ENCODE results near the gene IL3.
"Not testable (repeated sequence)": the region's sequence is repeated elsewhere in the genome, so short reads cannot be mapped to it uniquely, and the experiment has no call there.

The IL3 gene

DNA sequence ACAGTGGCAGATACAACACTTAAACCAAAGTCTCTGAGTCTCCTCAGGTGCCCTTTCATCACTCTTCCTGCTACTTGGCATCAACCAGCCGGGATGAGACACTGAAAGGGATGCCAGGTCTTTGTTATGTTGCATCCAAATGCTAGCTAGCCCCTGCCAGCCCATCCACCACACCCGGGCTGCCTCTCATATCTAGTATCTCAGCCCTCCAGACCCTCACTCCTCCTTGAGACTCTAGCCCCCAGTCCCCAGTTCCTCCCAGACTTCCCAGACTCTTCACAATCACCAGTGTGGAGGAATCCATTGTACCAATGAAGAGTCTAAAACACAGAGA, 34.6 kb downstream of the IL3 start:
- no peak for DNase-seq (ENCODE audit: low spot score)

DNA sequence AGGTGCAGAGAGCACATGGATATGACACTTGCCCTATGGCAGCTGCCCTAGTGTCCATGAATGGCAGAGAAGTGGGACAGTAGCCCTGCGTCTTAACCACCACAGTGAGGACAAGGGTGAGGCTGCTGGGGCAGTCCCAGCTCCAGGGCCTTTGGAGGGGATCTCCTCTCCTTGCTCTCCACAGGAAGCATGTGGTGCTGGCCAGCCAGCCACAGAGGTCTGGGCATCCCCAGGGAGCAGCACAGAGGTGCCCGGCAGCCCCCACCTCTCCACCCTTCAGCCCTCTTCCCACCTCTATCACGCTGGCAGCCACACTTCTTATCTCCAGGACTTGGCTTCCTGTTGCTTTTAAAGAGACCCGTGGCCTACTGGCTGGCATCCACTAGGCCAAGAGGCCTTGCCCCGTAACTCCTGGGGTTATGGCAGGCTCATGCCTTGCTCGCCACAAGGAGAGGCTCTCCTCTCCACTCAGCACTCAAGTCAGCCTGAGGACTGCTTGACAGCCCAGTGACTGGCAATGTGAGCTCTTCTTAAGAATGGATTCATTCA, 35.0 kb downstream of the IL3 start:
- no peak for DNase-seq (ENCODE audit: low spot score)

DNA sequence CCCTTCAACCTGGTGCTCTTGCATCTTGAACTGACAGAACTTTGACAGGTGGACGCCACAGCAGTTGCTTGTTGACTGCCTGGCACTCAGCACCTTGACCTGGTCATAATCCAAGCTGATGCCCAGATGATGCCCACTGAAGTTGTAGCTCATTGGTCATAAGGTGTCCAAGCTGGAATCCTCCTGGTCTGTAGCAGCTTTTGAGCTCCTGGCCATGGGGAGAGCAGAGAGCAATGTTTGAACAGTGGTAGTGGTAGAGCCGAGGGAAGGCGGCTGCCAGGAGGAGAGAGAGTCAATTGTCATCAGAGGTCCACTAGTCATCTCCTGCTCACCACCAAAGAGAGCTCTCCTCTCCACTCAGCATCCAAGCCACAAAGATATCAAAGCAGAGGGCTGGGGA, 36.4 kb downstream of the IL3 start:
- DNase-seq (ENCODE audit: low spot score): no peak

DNA sequence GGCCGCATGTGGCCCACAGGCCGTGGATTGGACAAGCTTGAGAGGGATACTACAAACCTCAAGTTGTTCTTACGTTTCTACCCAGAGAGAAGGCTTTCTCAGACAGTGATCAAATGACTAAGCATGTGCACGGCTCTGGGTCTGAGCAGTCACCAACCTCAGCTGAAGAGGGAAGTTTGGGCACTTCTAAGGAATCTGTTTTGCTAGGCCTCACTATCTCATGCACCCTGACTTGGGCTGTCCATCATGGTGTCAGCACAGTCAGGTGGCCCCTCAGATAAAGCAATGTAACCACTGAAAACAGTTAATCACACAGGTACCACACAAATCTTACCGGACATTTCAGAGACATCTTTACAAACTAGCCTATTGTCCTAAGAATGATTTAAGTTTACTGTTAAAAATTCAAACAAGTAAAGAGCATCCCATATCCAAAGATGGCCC, 37.7 kb downstream of the IL3 start:
- no peak for DNase-seq (ENCODE audit: low spot score)

DNA sequence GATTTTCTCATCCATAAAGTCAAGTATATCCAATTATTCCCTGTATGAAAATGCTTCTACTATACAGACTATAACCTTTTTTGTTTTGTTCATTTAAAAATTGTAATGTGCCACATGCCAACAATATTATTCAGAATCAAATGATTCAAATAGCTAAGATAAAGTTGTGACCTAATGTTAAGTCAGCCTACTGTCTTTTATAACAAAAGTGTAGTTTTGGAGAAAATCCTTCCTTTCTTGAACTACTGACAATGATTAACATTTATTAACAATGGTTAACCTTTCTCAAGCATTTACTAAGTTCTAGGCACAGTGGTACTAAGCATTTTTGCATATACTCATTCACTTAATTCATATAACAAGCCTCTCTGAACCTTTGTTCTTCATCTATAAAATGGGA, 38.2 kb downstream of the IL3 start:
- no peak for DNase-seq (ENCODE audit: low spot score)

DNA sequence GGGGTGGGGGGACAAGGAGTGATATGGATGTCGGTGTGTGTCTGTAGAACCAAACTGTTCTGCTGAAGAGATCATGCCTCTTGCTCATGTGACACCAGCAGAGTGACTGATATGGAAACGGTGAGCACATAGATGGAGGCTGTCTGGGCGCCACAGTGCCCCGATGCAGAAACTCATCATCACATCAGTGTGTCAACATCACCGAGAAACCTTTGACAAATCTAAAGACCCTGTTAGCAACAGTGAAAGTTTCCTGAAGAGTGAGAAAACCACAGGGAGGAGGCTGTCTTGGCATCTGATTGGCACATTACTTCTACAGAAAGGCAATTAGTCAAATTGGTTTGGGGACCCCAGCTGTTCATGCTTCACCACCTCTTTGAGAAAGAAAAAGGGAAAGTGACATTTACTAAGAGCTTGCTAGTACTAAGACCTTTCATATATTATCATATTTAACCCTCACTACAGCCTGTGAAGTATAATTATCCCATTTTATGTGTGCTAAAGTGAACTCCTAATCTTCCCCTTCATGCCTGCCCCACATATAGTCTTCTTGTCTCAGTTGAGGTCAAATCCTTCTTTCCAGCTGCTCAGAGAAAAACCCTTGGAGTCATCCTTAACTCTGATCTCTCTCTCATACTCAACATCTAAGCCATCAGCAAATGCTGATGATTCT, 38.8 kb downstream of the IL3 start:
- peak; percentile 28 for DNase-seq (ENCODE audit: low spot score)

DNA sequence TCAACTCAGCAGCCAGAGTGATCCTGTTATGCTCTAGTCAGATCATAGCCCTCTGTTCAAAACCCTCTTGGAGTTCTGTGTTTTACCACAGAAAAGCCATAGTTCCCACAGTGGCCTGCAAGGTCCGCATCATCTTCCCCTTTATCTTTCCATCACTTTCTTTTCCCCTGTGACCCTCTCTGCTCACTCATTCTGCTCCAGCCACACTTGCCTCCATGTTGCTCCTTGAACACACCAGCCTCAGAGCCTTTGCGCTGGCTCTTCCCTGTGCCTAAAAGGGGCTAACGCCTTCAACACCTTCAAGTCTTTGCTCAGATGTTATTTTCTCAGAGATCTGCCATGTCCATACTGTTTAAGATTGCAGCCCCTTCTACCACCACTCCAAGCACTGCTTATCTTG, 39.5 kb downstream of the IL3 start:
- no peak for DNase-seq (ENCODE audit: low spot score)

DNA sequence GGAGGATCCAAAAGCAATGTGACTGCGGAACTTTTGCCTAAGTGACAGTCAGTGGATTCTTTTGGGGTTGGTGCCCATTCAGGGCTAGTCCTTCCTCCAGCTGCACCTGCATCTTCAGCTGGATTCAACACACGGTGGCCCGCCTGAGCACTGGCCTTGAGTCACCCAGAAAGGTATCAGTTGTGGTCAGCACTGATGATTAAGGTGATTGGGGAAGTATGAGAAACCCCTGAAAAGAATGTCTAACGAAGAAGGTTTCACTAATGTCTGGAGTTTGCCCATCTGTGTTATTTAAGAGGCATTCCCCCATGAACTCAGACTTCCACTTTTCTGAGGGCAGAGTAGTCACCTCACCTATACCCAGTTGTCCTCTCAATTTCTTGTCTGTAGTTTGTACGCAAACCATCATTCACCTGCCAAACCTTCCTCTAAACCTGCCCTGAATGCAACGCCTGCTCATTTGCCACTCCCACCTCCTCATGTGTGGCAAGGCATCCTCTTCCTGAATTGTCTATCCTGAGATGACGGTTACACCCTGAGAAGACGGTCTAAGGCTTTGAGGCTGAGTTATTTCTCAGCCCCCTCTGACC, 40.3 kb downstream of the IL3 start:
- no peak for DNase-seq (ENCODE audit: low spot score)

DNA sequence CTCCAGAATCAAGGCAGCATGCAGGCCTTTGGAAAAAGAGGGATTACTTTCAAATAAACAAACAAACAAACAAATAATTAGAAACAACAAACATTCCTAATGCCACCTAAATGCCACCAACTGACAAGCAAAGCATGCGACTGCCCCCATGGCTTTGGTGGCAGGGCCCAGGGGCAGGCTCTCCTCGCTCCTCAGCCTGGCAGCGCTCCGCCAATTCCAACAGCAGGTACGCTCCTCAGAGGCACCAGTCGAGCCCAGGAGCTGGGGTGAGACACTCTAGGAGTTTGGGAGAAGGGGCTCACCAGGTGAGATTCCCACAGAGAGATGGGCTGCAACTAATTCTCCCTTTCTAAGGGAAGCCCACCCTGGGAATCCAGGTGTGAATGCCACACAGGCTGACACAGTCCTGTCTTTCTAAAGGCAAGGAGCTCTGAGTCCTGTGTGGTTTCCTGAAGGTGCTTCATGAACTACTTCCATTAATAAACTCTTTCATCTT, 41.0 kb downstream of the IL3 start:
- no peak for DNase-seq (ENCODE audit: low spot score)

DNA sequence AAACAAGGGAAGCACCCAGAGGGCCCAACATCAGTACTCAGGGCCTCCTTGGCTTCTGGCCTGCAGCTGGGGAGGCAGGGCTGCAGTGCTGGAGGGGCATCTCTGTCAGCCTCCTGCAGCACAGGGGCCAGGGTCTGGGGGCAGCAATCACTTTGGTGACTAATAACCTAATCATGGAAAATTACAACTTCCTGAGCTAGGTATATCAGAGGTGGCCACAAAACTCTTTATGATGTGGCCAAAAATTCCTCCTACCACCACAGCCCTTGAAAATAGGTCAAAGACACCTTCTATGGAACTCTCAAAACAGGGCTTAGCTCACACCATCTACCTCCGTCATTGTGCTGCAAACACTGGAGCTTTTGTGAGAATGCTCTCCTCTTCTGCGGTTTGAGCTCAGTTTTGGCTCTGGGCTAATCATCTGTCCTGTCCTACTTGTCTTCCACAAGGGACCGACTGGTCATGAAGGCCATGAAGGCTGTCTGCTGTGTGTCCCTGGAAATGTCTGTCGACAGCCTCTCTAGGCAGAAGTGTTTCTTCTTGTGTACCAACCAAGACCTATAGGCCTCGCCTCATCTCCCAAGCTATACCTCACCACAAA, 41.7 kb downstream of the IL3 start:
- DNase-seq (ENCODE audit: low spot score): no peak

DNA sequence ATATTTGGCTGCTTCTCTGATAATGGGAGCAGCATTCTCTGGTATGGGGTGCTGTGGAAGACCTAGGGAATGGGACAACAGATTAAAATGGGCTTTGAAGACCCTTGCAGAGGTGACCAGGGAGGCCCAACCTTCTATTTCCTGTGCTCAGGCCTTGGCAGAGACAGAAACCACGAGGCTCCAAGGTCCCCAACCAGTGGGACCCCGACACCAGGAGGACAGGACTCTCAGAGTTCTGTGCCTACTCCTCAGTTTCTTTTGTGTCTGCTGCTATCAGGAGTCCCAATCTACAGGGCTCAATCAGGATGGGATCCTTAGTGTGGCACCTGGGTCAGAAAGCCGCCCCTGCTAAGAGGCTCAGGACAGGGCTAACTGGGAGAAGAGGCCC, 42.5 kb downstream of the IL3 start:
- no peak for DNase-seq (ENCODE audit: low spot score)

DNA sequence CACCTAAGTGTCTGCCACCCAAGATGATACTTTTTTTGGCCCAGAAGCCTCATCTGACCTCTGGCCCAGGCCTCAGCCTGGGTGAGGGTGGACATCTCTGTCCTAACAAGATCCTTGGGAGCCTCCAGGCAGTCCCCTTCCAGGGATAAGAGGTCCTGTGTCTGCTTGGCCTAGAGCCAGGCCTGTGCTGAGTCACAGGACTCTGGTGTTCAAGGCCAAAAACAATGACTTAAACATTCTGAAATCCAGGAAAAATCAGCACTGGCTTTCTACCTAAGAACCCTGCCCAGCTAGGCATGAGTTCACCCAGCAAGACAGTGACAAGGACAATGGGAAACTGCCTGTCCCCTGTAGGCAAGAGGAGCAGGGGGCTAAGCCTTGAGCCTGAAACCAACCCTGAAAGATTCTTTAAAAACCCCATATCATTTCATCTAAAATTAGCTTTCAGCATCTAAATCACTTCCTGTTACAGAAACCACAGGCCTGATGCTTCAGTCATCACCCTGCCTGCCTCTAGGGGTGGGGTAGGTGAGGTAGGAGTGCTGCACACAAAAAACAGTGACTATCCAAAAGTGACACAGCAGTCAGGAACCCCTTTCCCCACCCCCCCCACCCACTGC, 43.0 kb downstream of the IL3 start:
- DNase-seq (ENCODE audit: low spot score): peak; percentile 80

DNA sequence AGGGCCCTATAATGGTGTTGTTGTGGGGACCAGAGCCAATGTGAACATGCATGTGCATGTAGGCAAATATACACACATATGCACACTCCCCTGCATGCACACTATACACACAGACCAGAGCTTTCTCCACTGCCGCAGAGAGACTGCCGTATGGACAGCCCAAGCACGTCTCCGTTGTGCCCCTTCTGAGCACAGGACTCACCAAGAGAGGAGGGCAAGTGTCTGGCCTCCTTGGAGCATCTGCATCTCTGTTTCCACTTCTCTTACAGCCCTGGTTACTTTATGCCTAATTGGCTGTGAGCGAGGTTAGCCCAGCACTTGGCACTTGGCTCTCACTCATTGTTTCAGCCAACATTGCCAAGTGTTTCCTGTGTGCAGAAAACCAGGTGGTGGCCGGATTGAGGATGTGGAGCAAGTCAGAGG, 43.5 kb downstream of the IL3 start:
- no peak for DNase-seq (ENCODE audit: low spot score)

DNA sequence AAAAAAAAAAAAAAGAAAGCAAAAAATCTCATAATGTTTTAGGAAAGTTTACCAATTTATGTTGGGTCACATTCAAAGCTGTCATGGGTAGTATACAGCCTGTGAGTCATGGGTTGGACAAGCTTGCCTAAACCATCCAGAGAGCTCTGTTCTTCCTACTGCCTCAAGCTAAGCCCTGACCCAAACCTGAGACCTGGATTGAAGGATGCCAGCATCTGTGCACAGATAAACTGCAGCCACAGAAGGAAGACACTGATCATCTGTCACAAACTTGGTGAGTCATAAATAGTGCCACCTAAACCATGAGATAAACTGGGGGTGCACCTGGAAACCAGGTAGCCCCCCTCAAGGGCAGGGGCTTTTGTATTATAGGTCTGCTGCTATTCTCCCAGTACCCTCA, 44.1 kb downstream of the IL3 start:
- no peak for DNase-seq (ENCODE audit: low spot score)

DNA sequence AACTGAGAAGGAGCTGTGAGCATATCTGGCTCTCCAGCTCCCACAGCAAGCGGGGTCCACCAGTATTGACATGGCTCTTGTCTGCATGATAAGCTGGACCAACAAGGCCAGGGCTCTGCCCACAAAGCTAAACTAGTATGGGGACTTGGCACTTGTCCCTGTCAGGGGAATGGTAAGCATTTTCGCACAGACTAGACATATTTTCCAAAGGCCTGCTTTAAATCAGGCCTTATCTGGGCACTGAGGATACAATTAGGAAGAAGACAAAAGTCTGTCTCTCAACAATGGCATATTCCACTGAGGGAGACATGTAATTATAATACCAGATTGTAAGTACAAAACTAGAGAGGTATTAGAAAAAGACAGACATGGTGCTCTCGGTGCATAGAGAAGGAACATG, 45.2 kb downstream of the IL3 start:
- no peak for DNase-seq (ENCODE audit: low spot score)

DNA sequence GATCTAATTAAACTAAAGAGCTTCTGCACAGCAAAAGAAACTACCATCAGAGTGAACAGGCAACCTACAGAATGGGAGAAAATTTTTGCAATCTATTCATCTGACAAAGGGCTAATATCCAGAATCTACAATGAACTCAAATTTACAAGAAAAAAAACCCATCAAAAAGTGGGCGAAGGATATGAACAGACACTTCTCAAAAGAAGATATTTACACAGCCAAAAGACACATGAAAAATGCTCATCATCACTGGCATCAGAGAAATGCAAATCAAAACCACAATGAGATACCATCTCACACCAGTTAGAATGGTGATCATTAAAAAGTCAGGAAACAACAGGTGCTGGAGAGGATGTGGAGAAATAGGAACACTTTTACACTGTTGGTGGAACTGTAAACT, 48.0 kb downstream of the IL3 start:
- DNase-seq (ENCODE audit: low spot score): not testable (repeated sequence)

DNA sequence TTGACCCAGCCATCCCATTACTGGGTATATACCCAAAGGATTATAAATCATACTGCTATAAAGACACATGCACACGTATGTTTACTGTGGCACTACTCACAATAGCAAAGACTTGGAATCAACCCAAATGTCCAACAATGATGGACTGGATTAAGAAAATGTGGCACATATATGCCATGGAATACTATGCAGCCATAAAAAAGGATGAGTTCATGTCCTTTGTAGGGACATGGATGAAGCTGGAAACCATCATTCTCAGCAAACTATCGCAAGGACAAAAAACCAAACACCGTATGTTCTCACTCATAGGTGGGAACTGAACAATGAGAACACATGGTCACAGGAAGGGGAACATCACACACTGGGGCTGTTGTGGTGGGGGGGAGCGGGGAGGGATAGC, 48.5 kb downstream of the IL3 start:
- not testable (repeated sequence) for DNase-seq (ENCODE audit: low spot score)

DNA sequence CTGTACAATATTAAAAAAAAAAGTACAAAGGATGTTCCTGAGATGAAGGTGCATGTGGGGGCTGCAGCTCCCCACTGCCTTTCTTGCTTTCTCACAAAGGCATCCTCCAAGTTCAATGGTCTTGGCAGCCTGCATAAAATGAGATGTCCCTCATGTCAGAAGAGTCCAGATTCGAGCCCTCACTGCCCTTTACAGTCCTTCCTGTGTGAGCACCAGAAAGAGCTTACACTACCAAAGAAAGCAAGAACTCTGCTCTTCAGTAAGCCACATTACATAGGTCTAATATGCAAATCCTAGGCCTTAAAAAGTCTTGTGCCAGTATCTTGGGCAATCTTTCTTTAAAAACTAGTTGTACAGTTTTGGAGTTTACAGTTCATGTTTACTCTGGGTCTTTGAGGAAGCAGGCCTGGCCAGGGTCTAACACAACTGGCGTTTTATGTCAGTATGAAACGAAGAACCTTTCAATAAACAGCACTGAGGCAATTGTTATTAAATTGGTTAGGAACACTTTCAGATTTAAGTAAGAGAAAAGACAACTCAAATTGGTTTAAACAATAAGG, 49.1 kb downstream of the IL3 start:
- no peak for DNase-seq (ENCODE audit: low spot score)

DNA sequence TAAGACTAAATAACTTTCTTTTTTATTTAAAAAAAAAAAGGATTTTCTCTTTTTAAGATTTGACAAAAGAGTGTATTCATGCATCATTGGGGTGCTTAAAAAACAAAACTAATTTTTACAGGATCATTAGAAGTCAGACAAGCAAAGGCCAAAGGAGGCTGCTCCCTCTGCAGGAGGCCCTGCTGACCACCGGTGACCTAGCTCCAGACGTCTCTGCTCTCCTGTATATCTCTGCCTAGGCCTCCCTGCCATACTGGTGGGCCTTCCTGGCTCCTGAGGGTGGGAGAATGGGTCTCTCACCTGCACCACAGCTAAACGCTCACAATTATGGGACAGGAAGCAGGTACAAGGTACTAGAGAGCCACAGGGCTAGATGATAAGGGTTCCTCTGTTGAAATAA, 49.7 kb downstream of the IL3 start:
- no peak for DNase-seq (ENCODE audit: low spot score)

DNA sequence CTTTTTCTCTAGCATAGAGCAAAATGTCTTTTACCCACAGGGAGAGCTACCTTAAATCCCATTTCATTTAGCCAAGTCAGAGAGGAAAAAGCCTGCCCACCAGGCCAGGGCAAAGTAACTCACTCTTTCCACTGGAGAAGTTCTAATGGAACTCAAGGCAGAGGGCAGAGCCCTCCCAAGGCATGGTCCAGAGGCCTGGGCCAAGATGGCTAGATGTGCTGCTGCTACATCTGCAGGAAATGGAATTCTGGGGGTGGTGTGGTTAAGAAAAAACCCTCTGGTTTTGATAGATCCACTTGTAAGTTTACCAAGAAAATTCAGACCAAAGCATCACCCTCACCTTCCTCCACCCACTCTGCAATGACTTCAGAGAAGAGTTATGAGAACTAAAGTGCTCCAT, 50.5 kb downstream of the IL3 start:
- no peak for DNase-seq (ENCODE audit: low spot score)

DNA sequence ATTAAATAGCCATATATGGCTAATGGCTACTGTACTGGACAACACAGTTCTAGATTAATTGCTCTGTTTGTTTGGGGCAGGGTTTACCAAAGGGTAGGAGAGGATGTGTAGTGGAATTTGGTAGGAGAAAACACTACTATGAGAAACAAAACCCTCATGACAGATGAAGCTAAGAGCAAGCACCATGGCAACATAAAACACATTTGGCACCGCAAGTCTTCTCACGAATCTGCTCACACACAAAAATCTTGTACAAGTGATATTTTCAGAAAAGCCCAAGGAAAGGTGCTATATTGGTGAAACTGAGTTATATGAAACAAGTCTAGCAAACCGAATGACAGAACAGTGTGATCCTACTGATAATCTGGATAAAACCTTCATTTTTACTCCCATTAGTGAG, 51.7 kb downstream of the IL3 start:
- no peak for DNase-seq (ENCODE audit: low spot score)

Measured in NAMALWA (cell line).